Tibial artery (tissue), 4 donors: ENCODE results near the gene PCMTD2.

ENCODE experiments used
- DNase-seq, 2 donors: peaks; one replicate each; pipeline ENCODE4 v3.0.0-alpha.2; 2019
- H3K27ac ChIP-seq, 2 donors: fragments of 200-600 bp; sonication (generic) in 1 of 2; 1 replicate in 1 of 2; 2 replicates in 1 of 2; pipeline ENCODE4 v1.5.1; 2018 to 2019; ENCODE audit warnings: mild to moderate bottlenecking in 1 of 2
- H3K27me3 ChIP-seq, 2 donors: fragments of 200-600 bp; sonication (generic) in 1 of 2; one replicate each; pipeline versions ENCODE4 v1.5.1 to v1.6.0; 2016 to 2019
- H3K36me3 ChIP-seq, 3 donors: fragments of 200-600 bp; sonication (generic) in 2 of 3; one replicate each; pipeline ENCODE4 v1.5.1; 2016 to 2019; ENCODE audit warnings: mild to moderate bottlenecking in 2 of 3
- H3K4me1 ChIP-seq, 4 donors: fragments of 200-600 bp; sonication (generic) in 2 of 4; 1 replicate in 3 of 4; 2 replicates in 1 of 4; pipeline ENCODE4 v1.5.1; 2016 to 2019
- H3K4me3 ChIP-seq, 2 donors: fragments of 200-600 bp; sonication (generic) in 1 of 2; 1 replicate in 1 of 2; 2 replicates in 1 of 2; pipeline ENCODE4 v1.5.1; 2018 to 2019; ENCODE audit warnings: mild to moderate bottlenecking in 2 of 2
- H3K9me3 ChIP-seq, 3 donors: fragments of 200-600 bp; sonication (generic) in 1 of 3; one replicate each; pipeline ENCODE4 v1.5.1; 2016 to 2019
- intact Hi-C: fragments of 100-400 bp; cut with DNase I; formaldehyde crosslinking; loops from one replicate; pipeline ENCODE4 v1.15.0; 2023; ENCODE audit warnings: low total_unique reads
- TF ChIP-seq, protein P1 (sequence below), 2 experiments: fragments of 200-600 bp in 1 of 2; fragments of 450-650 bp in 1 of 2; IDR thresholded peaks; one replicate each; pipeline ENCODE4 v1.5.1; 2017 to 2019; ENCODE audit warnings: antibody characterized with exemption in 2 of 2, mild to moderate bottlenecking in 1 of 2, moderate library complexity in 1 of 2

Gene PCMTD2

DNA sequence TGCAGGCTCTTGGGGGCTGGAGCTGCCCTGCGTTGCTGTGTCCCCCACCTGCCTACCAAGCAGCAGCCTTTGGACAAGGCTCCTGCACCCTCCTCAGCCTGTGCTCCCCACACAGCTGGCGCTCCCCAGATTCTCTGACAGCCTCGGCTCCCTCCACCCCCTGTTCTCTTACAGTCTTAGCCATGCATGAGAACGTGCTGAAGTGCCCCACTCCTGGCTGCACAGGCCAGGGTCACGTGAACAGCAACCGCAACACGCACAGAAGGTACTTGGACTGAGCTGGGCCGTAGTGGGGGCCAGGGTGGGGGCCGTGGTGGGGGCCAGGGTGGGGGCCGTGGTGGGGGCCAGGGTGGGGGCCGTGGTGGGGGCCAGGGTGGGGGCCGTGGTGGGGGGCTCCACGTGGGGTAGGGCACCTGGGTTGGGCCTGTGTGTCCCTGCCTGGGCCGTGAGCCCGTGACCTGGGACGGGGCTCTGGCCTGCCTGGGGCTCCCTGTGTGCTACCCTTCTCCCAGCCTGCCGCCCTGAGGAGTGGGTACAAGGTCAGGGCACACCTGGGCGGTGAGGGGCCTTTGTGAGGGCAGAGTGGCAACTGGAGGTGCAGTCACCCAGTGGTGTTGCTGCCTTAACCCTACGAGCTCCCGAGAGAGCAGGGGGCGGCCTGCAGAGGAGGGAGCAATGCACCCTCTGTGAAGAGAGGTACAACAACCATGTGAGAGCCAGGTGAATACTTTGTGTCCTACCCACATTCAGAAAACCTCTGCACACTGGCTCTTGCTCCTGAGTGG lies 43.5 kb upstream of the PCMTD2 start:
- Histone ChIP-seq H3K27me3 (peaks cover 0 to 17% of the 10 kb centered on the region in 2 donors), H3K9me3 (no peaks in the 10 kb centered on the region), H3K27ac (no peak overlapping the region), H3K4me3 (no peak overlapping the region), H3K36me3 (no peaks in the 10 kb centered on the region), H3K4me1 (peaks cover 0 to 14% (median 8%) of the 10 kb centered on the region in 4 donors)
- intact Hi-C loops: no loop called here
- TF ChIP-seq, protein P1, sequence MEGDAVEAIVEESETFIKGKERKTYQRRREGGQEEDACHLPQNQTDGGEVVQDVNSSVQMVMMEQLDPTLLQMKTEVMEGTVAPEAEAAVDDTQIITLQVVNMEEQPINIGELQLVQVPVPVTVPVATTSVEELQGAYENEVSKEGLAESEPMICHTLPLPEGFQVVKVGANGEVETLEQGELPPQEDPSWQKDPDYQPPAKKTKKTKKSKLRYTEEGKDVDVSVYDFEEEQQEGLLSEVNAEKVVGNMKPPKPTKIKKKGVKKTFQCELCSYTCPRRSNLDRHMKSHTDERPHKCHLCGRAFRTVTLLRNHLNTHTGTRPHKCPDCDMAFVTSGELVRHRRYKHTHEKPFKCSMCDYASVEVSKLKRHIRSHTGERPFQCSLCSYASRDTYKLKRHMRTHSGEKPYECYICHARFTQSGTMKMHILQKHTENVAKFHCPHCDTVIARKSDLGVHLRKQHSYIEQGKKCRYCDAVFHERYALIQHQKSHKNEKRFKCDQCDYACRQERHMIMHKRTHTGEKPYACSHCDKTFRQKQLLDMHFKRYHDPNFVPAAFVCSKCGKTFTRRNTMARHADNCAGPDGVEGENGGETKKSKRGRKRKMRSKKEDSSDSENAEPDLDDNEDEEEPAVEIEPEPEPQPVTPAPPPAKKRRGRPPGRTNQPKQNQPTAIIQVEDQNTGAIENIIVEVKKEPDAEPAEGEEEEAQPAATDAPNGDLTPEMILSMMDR (IDR thresholded peaks at IDR 0.05): no peak
- DNase-seq: no peak

GRCh38 chr20:64212755-64213154 lies 42.8 kb upstream of the PCMTD2 start:
- no peaks in the 10 kb centered on the region for H3K36me3 ChIP-seq
- no peaks in the 10 kb centered on the region for H3K9me3 ChIP-seq
- peaks cover 0 to 14% (median 8%) of the 10 kb centered on the region in 4 donors for H3K4me1 ChIP-seq
- no peak overlapping the region for H3K27ac ChIP-seq
- DNase-seq: no peak
- H3K27me3 ChIP-seq: peaks cover 0 to 17% of the 10 kb centered on the region in 2 donors
- TF ChIP-seq, protein P1 (IDR thresholded peaks at IDR 0.05): no peak
- H3K4me3 ChIP-seq: no peak overlapping the region
- intact Hi-C loops: no loop called here

GRCh38 chr20:64214113-64214512 lies 41.4 kb upstream of the PCMTD2 start:
- Histone ChIP-seq H3K4me1 (peaks cover 0 to 14% (median 8%) of the 10 kb centered on the region in 4 donors), H3K36me3 (no peaks in the 10 kb centered on the region), H3K4me3 (no peak overlapping the region), H3K27ac (no peak overlapping the region), H3K27me3 (peaks cover 0 to 13% of the 10 kb centered on the region in 2 donors), H3K9me3 (no peaks in the 10 kb centered on the region)
- DNase-seq: no peak
- intact Hi-C loops: no loop called here
- TF ChIP-seq, protein P1 (IDR thresholded peaks at IDR 0.05): no peak

- intact Hi-C loops: no loop called here
- DNase-seq: no peak
- Histone ChIP-seq H3K4me1 (peaks cover 0 to 14% (median 8%) of the 10 kb centered on the region in 4 donors), H3K9me3 (no peaks in the 10 kb centered on the region), H3K36me3 (no peaks in the 10 kb centered on the region), H3K27me3 (peaks cover 0 to 16% of the 10 kb centered on the region in 2 donors), H3K4me3 (no peak overlapping the region), H3K27ac (no peak overlapping the region)
- TF ChIP-seq, protein P1 (IDR thresholded peaks at IDR 0.05): no peak
Observed at GRCh38 chr20:64214952-64215351, 40.6 kb upstream of the PCMTD2 start.

DNA sequence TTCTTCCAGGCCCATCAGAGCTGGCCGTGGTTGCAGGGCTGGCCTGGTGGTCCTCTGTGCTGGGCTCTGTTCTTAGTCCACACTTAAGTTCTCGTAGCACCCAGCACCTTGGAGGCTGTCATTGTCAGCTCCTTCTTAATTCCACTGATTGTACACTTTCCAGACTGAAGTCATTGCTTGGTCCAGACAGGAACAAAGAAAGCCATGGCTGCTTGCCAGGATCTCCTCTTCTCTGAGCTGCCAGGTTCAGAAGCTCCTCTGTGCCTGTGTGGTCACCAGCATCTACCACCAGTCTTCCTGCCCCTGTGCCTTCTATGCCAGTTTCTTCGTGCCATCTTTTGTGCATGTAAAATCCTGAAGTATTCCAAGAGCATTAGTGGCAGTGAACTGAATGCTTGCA lies 39.5 kb upstream of the PCMTD2 start:
- DNase-seq: no peak
- Histone ChIP-seq H3K27ac (no peak overlapping the region), H3K4me1 (peaks cover 0 to 14% (median 8%) of the 10 kb centered on the region in 4 donors), H3K36me3 (no peaks in the 10 kb centered on the region), H3K9me3 (no peaks in the 10 kb centered on the region), H3K4me3 (no peak overlapping the region), H3K27me3 (peaks cover 0 to 27% of the 10 kb centered on the region in 2 donors)
- TF ChIP-seq, protein P1 (IDR thresholded peaks at IDR 0.05): no peak
- intact Hi-C loops: no loop called here
